Hepatocyte (in vitro differentiated cells): ENCODE measurements around the gene SYNE2.

Experiments
- EZH2 ChIP-seq: fragments of 200-600 bp; sonication (generic); IDR thresholded peaks from 2 replicates; pipeline ENCODE4 v1.6.1; 2016; ENCODE audit warnings: antibody characterized with exemption, mild to moderate bottlenecking, borderline replicate concordance
- EZH2phosphoT487 ChIP-seq: fragments of 200-600 bp; sonication (generic); IDR thresholded peaks from one replicate; pipeline ENCODE4 v1.6.1; 2018; ENCODE audit warnings: antibody characterized with exemption, mild to moderate bottlenecking, low read depth, moderate library complexity; ENCODE audit not compliant: unreplicated experiment, severe bottlenecking

DNA sequence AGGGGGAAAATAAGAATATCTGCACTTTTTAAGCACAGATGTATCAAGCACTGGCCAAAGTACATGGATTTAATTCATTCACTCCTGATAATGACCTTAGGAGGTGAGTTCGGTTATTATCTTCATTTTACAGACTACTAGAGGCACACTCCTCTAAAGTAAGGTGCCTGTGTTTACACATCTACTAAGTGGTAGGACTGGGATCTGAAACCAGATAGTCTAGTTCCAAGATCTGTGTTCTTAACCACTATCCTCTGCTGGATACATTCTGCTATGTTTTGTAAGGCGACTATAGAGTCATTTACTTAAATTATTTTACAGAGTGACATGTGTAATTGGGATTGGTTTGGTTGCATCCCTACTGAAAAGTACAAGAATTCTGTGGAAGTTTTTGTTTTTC, 266.1 kb downstream of the SYNE2 start:
- TF ChIP-seq EZH2phosphoT487: no peak
- no peak for TF ChIP-seq EZH2
